Activated T-cell treated with anti-CD3 and anti-CD28 coated beads, Interleukin-2, amount 50 U/mL, for 1 hour (primary cell): ENCODE measurements around the gene CPNE2.
"Not testable (repeated sequence)": the region's sequence is repeated elsewhere in the genome, so short reads cannot be mapped to it uniquely, and the experiment has no call there.

ENCODE experiments used
- DNase-seq: peaks from one replicate; pipeline ENCODE4 v3.0.0-alpha.2; 2020

Gene CPNE2

GRCh38 chr16:57178196-57178595 is 85.8 kb downstream of the CPNE2 start:
- DNase-seq: no peak

- no peak for DNase-seq
Observed at GRCh38 chr16:57178793-57179212, 86.4 kb downstream of the CPNE2 start.

GRCh38 chr16:57179215-57179828 is 86.9 kb downstream of the CPNE2 start:
- DNase-seq: no peak

- DNase-seq: no peak
Observed at GRCh38 chr16:57184113-57184512, 91.7 kb downstream of the CPNE2 start.

- DNase-seq: no peak
Observed at GRCh38 chr16:57184887-57185445, 92.6 kb downstream of the CPNE2 start.

- no peak for DNase-seq
Observed at GRCh38 chr16:57185446-57185944, 93.1 kb downstream of the CPNE2 start.

- DNase-seq: peak; percentile 97
Observed at GRCh38 chr16:57185945-57186871, 93.8 kb downstream of the CPNE2 start, which contains the start of the genes PSME3IP1 and RSPRY1. Gene PSME3IP1, minus strand, starts transcription at chr16:57186039. Its CDS starts 12,185 bp downstream, at chr16:57173854. Gene RSPRY1, plus strand, starts transcription at chr16:57186329. Its CDS starts 18,330 bp downstream, at chr16:57204659.

GRCh38 chr16:57186872-57187854 is 94.8 kb downstream of the CPNE2 start:
- DNase-seq: peak; percentile 38

- not testable (repeated sequence) for DNase-seq
Observed at GRCh38 chr16:57187902-57188710, 95.7 kb downstream of the CPNE2 start.

GRCh38 chr16:57188711-57189002 is 96.3 kb downstream of the CPNE2 start:
- DNase-seq: no peak

- DNase-seq: not testable (repeated sequence)
Observed at GRCh38 chr16:57189527-57189926, 97.1 kb downstream of the CPNE2 start.

GRCh38 chr16:57190136-57190535 is 97.8 kb downstream of the CPNE2 start:
- DNase-seq: no peak

GRCh38 chr16:57191056-57191571 is 98.7 kb downstream of the CPNE2 start:
- DNase-seq: no peak

- no peak for DNase-seq
Observed at GRCh38 chr16:57192146-57192545, 99.8 kb downstream of the CPNE2 start.

- DNase-seq: no peak
Observed at GRCh38 chr16:57192720-57193486, 100.5 kb downstream of the CPNE2 start.

- DNase-seq: no peak
Observed at GRCh38 chr16:57194512-57194911, 102.1 kb downstream of the CPNE2 start.

- no peak for DNase-seq
Observed at GRCh38 chr16:57196286-57196685, 103.9 kb downstream of the CPNE2 start.

- no peak for DNase-seq
Observed at GRCh38 chr16:57196753-57197152, 104.4 kb downstream of the CPNE2 start.
